NCI-H748 (cell line): ENCODE results near the gene SYNM.
A peak's percentile ranks its signal among the peaks of the same experiment; 100 is the strongest.

Source experiments
- DNase-seq: peaks from one replicate; lab custom pipeline; 2025; ENCODE audit not compliant: unreplicated experiment; lab: John Stamatoyannopoulos, UW

Gene SYNM

GRCh38 chr15:99135194-99135593 is 30.3 kb downstream of the SYNM start:
- DNase-seq = peak; percentile 9

GRCh38 chr15:99137111-99137546 is 32.2 kb downstream of the SYNM start:
- peak; percentile 86 for DNase-seq

DNA sequence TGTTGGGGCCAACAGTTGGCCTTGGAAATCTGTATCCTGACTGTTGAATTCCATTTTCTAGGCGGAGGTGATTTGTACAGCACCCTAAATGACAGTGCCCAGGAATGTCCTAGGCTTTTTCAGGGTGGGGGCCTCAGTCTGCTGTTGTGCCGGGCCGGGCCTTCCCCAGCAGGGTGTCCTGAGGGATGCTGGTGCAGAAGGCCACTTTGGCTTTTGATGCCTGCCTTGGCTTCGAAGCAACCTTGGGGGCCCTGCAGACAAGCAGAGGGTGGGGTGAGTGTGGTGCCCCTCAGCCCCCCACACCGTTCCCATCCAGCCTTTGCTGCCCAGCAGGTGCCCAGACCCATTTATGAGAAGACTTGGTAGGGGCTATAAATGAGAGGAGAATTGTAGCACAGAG is 33.0 kb downstream of the SYNM start:
- DNase-seq = no peak

DNA sequence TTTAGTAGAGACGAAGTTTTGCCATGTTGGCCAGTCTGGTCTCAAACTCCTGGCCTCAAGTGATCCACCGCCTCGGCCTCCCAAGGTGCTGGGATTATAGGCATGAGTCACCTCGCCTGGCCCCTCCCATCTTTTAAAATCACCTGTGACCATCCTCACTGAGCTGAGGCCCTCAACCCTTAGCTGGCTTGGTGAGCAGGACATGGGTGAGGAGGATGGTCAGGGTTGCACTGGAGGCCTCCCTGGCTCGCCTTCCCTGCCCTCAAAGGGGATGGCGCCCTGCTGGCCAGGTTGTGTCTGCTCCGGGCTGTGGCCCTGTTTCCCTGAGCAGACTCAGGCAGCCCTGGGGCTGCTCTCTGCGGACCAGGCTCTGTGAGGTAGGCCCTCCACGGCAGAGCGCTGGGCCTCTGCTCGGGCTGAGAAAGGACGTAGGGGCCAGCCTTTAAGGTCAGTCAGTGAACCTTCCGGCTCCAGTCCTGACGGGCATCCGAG is 33.7 kb downstream of the SYNM start:
- DNase-seq = no peak

DNA sequence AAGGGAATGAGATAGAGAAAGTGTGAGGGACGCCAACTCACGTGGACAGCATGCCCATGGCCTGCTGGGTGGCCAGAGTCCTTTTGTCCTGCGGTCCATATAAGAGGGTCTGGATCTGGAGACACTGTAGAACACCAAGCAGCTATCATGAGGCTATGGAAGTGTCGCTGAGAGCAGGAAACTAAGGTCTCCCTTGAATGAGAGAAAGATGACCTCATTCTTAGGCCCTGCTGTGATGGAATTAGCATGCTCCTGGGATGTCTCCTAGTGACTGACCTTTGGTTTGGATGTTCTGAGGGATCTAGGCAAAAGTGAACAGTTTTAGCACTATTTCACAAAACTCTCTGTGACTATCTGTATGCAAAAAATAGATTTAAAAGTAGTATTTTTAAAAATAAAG is 34.4 kb downstream of the SYNM start:
- DNase-seq = no peak

- no peak for DNase-seq
Observed at GRCh38 chr15:99140590-99140989, 35.7 kb downstream of the SYNM start.

DNA sequence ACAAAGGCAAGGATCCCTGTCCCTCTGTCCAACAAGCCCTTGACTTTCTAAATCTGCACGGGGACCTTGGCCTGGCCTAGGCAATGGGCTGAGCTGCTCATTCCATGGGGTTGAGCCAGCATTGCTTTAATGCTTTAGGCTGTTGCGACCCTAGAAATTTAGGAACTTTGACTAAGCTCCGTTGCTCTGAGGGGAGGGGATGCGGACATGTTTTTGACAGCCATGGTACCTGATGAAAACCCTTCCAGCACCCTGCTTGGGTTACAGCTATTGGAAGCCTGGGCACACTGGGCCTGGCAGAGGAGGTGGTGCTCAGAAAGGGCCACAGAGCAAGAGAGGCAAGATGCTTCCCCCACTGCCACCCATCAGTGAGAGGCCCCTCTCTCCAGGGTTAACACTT is 37.1 kb downstream of the SYNM start:
- DNase-seq = no peak

GRCh38 chr15:99142562-99142961 is 37.7 kb downstream of the SYNM start:
- peak; percentile 7 for DNase-seq

DNA sequence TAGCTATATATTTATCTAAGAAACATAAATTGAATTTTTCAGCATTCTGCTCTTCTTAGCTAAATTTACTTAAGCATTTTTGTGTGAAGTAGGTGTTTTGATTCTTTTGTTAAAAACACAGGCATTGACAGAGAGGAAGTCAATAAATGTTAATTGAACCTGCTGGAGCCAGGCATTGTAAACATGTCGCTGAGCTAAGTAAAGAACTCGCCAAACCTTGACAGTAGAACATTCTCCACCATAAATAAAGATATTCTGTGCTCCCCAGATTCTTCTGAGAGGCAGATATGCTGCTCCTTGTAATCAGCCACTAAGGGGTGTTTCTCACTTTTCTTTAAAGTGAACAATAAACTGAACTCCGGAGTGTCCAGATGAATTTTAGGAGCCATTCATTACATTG is 38.4 kb downstream of the SYNM start:
- DNase-seq = peak; percentile 62

- DNase-seq = peak; percentile 42
Observed at GRCh38 chr15:99143655-99144610, 39.1 kb downstream of the SYNM start.

- no peak for DNase-seq
Observed at GRCh38 chr15:99145005-99145404, 40.1 kb downstream of the SYNM start.

- no peak for DNase-seq
Observed at GRCh38 chr15:99145778-99146177, 40.9 kb downstream of the SYNM start.

DNA sequence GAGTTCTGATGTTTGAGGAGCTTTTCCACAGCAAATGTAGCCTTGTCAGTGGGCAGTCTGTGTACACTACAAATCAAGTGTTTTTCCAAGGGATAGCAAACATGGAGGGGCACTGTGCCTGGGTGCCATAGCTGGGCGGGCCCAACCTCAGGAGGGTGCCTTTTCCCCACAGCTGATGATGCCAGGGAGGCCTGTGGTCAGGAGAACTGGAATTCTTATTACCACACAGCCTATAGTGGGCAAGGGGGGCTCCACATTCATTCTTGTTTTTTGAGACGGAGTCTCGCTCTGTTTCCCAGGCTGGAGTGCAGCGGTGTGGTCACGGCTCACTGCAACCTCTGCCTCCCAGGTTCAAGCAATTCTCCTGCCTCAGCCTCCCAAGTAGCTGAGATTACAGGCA is 41.8 kb downstream of the SYNM start:
- no peak for DNase-seq

DNA sequence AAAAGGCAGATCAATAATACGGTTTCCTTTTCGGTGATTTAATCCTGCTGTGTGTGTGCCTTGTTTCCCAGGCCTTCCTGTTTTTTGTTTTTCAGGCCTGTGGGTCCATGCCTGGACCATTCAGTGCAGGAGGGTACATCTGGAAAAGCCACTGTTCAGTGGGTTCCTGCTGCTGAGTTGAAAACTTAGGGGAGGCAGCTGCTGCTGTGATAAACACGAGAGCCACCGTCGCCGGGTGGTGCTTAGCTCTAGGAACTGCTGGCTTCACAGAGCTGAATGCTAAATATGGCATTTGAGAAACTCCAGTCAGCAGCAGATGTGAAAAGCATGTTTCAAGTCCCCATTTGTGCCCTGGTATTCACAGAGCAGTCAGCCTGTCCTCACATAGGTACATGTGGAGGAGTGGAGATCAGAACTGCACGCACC is 44.0 kb downstream of the SYNM start:
- no peak for DNase-seq

GRCh38 chr15:99149366-99149765 is 44.5 kb downstream of the SYNM start:
- DNase-seq = no peak

DNA sequence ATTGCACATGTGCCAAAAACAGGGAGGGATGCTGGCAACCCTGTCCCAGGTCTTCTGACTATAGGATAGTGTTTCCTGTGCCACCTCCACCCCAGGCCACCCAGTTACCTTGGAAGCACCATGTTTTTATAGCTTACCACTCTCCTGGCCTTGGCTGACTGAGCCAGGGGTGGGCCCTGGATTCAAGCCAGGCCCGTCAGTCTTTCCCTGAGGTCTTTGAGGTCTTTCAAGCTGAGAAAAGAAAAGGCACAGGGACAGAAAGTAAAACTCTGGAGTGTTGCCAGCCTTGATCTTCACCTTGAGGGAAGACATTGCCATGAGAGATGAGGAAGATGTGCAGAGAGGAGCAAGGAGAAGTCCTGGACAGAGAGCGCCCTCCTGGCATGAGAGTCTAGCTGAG is 46.3 kb downstream of the SYNM start:
- no peak for DNase-seq

DNA sequence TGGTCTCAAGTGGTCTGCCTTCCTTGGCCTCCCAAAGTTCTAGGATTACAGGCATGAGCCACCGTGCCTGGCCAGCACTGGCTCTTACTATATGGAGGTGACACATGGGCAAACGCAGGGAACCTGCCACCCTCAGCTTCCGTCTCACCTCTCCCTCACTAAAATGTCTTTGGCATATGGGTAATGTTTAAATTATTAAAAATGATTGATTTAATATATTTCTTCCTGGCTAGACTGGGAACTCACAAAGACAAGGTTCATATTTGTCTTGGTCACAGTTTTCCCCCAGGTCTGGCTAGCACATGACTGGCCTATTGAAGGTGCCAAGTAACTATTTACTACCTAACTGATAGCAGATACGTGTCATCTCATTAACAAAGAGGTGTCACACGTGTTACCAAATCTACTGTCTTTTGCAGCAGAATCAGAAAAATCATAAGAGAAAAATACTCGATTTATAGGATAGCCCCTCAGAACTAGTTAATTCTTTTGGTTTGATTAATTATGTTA is 48.2 kb downstream of the SYNM start:
- no peak for DNase-seq

DNA sequence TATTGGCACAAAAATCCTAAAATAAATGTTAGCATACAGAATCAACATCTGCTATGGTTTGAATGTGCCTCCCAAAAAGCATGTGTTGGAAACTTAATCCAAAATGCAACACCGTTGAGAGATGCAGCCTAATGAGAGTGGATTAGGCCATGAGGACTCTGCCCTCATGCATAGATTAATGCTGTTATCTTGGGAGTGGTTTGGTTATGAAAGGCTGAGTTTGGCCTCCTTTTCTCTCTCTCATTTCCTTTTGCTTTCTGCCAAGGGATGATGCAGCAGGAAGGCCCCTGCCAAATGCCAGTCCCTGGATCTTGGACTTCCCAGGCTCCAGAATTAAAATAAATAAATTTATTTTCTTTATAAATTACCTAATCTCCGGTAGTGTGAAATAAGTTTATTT is 49.4 kb downstream of the SYNM start:
- no peak for DNase-seq

DNA sequence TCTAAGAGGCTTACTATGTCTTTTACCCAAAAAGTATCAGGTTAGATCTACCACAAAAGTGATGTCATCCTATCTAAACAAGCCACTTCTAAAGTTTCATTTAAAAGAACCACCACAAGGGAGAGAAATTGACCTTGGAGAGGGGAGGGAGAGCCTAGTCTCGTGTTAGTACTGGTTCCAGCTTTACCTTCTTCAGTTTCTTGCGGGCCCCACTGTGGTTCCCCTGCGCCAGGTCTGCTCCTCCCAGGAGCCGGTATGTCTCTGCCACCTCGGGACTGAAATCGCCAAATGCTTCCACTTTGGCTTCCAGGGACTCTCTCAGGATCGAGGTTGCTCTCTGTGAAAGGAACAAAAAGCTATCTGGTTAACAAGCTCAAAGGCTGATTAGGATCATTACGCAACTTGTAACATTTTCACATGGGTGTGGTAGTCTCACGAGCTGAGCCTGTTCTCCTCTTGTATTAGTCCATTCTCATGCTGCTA is 51.1 kb downstream of the SYNM start:
- DNase-seq = no peak

DNA sequence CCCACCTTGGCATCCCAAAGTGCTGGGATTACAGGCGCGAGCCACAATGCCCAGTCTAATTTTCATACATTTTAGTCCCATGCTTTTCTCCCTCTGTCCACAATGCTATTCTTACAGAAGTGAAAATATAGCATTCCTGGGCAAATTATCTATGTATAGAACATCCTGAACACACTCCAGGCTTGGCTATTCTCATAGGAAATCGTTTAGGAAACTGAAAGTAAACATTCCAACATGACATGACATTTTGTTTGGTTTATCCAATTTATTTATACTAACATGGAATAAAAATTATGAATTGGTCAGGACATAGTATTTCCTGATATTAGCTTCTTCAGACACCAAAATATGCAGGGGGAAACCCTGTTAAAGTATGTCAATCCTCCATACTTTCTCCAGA is 52.6 kb downstream of the SYNM start:
- no peak for DNase-seq

GRCh38 chr15:99158626-99159412 is 53.9 kb downstream of the SYNM start:
- no peak for DNase-seq
